ENCODE data around the gene OR2AT4. TPM values are rescaled to one million over a fixed set of nuclear protein-coding genes. Genes with fewer than 3 reads are reported as not detected.
"Not testable (repeated sequence)": the region's sequence is repeated elsewhere in the genome, so short reads cannot be mapped to it uniquely, and the experiment has no call there.

OR2AT4 gene
- total and polyA plus RNA-seq, 2 experiments from 2014 or later = 0.07 TPM; not detected in 1

DNA sequence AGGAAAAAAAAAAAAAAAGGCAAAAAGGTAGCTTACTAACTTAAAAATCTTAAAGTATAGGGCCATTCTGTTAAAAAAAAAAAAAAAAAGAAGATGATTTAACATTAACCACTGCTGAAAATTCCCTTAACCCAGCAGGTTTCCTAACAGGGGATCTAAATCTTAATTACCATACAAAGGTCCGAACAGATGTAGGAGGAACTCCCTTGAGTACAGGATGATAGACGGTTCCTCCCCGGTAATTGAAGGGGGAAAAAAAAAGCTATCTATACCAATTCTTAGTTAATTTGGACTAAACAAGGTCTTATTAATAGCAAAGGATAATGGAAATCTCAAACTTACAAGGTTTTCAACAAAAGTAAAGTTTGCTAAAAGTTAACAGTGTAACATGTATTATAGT is 54.9 kb downstream of the OR2AT4 start:
- not testable (repeated sequence) for H2AFZ ChIP-seq; H3K27me3 ChIP-seq; DNase-seq (ENCODE audit: low spot score); H4K20me1 ChIP-seq (ENCODE audit: insufficient read depth, poor library complexity, severe bottlenecking); H3K9me2 ChIP-seq (replicated peaks; ENCODE audit: insufficient read depth); H3K4me1 ChIP-seq (ENCODE audit: insufficient read depth); H3K27ac ChIP-seq; H3K79me2 ChIP-seq; H3K4me3 ChIP-seq; H3K36me3 ChIP-seq (replicated peaks; ENCODE audit: insufficient read depth, low read depth); H3K4me2 ChIP-seq; H3K9me3 ChIP-seq (ENCODE audit: low read depth)
- 47% methylated on average over 3 of the region's 3 CpGs for WGBS (ENCODE audit: low lambda C conversion rate, missing lambda C conversion rate)

DNA sequence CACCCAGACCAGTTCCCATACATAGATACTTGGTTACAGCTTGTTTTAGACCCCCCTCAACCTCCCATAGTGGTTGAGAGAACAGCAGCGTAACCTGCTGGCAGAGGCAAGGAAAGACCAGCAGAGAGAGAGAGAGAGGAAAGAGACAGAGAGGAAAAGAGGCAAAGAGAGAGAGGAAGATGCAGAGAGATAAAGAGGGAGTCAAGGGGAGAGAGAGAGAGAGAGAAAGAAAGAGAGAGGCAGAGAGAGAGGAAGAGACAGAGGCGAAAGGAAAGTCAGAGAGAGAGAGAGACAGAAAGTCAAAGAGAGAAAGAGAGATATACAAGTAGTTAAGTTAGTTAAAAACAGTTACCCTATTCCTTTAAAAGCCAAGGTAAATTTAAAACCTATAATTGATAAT is 55.4 kb downstream of the OR2AT4 start:
- H3K9me2 ChIP-seq (replicated peaks; ENCODE audit: insufficient read depth) = no peaks in the 10 kb centered on the region
- 97% methylated on average over 2 of the region's 2 CpGs for WGBS (ENCODE audit: low lambda C conversion rate, missing lambda C conversion rate)
- H3K4me2 ChIP-seq = no peak overlapping the region
- H4K20me1 ChIP-seq (ENCODE audit: insufficient read depth, poor library complexity, severe bottlenecking) = no peaks in the 10 kb centered on the region
- H3K79me2 ChIP-seq = no peaks in the 10 kb centered on the region
- H3K4me1 ChIP-seq (ENCODE audit: insufficient read depth) = peaks cover under 1% of the 10 kb centered on the region
- H3K27me3 ChIP-seq = no peaks in the 10 kb centered on the region
- no peak overlapping the region for H3K4me3 ChIP-seq
- H2AFZ ChIP-seq = no peak overlapping the region
- TF ChIP-seq EZH2phosphoT487 (IDR thresholded peaks at IDR 0.05; ENCODE audit: low read depth, severe bottlenecking, unreplicated experiment) (no peak), EZH2 (IDR thresholded peaks at IDR 0.05; ENCODE audit: borderline replicate concordance) (no peak)
- TF ChIP-seq, protein P1, sequence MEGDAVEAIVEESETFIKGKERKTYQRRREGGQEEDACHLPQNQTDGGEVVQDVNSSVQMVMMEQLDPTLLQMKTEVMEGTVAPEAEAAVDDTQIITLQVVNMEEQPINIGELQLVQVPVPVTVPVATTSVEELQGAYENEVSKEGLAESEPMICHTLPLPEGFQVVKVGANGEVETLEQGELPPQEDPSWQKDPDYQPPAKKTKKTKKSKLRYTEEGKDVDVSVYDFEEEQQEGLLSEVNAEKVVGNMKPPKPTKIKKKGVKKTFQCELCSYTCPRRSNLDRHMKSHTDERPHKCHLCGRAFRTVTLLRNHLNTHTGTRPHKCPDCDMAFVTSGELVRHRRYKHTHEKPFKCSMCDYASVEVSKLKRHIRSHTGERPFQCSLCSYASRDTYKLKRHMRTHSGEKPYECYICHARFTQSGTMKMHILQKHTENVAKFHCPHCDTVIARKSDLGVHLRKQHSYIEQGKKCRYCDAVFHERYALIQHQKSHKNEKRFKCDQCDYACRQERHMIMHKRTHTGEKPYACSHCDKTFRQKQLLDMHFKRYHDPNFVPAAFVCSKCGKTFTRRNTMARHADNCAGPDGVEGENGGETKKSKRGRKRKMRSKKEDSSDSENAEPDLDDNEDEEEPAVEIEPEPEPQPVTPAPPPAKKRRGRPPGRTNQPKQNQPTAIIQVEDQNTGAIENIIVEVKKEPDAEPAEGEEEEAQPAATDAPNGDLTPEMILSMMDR (IDR thresholded peaks at IDR 0.05; ENCODE audit: poor library complexity) = no peak
- H3K36me3 ChIP-seq (replicated peaks; ENCODE audit: insufficient read depth, low read depth) = no peaks in the 10 kb centered on the region
- H3K9me3 ChIP-seq (ENCODE audit: low read depth) = no peaks in the 10 kb centered on the region
- no peak overlapping the region for H3K27ac ChIP-seq
- DNase-seq (ENCODE audit: low spot score) = no peak

DNA sequence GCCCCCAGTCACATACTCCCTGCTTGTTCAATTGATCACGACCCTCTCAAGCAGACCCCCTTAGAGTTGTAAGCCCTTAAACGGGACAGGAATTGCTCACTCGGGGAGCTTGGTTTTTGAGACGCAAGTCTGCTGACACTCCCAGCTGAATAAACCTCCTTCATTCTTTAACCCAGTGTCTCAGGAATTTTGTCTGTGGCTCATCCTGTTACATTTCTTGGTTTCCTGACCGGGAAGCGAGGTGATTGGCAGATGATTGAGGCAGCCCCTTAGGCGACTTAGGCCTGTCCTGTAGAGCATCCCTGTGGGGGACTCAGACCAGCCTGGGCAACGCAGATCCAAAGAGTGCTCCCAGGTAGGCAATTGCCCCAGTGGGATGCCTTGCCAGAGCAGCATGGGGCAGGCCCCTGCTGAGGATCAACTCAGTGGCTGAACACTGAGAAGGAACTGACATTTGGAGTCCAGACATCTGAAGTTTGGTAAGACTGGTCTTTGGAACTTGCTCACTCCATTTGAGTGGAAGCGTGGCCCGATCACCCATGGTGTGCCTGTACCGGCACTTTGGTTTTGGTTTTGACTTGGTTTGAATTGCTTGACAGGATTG is 56.4 kb downstream of the OR2AT4 start:
- 85% methylated on average over 11 of the region's 11 CpGs for whole genome bisulfite sequencing (ENCODE audit: low lambda C conversion rate, missing lambda C conversion rate)
- TF ChIP-seq EZH2 (IDR thresholded peaks at IDR 0.05; ENCODE audit: borderline replicate concordance) (no peak), EZH2phosphoT487 (IDR thresholded peaks at IDR 0.05; ENCODE audit: low read depth, severe bottlenecking, unreplicated experiment) (no peak)
- TF ChIP-seq, protein P1 (IDR thresholded peaks at IDR 0.05; ENCODE audit: poor library complexity) = no peak
- Histone ChIP-seq H3K27me3 (no peaks in the 10 kb centered on the region), H3K9me3 (ENCODE audit: low read depth) (no peaks in the 10 kb centered on the region), H4K20me1 (ENCODE audit: insufficient read depth, poor library complexity, severe bottlenecking) (no peaks in the 10 kb centered on the region), H2AFZ (no peak overlapping the region), H3K36me3 (replicated peaks; ENCODE audit: insufficient read depth, low read depth) (no peaks in the 10 kb centered on the region), H3K27ac (no peak overlapping the region), H3K4me1 (ENCODE audit: insufficient read depth) (peaks cover 5% of the 10 kb centered on the region), H3K4me2 (no peak overlapping the region), H3K4me3 (no peak overlapping the region), H3K79me2 (no peaks in the 10 kb centered on the region), H3K9me2 (replicated peaks; ENCODE audit: insufficient read depth) (no peaks in the 10 kb centered on the region)
- no peak for DNase-seq (ENCODE audit: low spot score)

DNA sequence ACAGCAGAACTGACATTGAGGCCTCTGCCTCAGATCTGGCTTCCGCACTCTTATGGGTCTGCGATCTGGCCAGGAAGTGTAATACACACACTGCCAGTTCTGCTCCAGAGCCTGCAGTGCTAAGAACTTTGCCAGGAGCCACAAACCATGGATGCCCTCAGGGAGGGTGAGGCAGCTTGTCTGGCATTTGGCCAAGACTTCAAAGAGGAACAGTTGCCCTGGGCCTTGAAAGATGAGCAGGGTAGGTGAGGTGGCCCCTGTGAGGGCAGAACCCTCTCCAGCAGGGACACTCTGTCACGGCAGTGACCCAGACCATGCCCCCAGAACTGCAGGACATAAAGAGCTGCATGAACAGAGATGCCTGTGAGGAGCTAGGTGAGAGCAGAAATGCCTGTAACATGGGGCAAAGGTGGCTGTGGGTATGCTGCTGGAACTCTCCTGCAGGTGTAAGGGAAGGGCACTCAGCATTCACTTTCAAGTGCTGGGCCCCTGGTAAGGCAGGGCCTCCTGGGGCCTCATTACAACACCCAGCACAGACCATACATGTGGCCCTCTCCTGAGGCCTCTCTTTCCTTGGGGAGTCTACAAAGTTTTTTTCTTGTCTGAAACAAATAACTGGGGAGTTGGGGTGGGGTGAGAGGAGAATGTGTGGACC is 60.6 kb downstream of the OR2AT4 start:
- H3K27me3 ChIP-seq = no peaks in the 10 kb centered on the region
- TF ChIP-seq EZH2 (IDR thresholded peaks at IDR 0.05; ENCODE audit: borderline replicate concordance) = no peak
- peaks cover 5% of the 10 kb centered on the region for H3K4me1 ChIP-seq (ENCODE audit: insufficient read depth)
- no peaks in the 10 kb centered on the region for H3K9me3 ChIP-seq (ENCODE audit: low read depth)
- DNase-seq (ENCODE audit: low spot score) = no peak
- H3K4me3 ChIP-seq = no peak overlapping the region
- H3K4me2 ChIP-seq = no peak overlapping the region
- WGBS (ENCODE audit: low lambda C conversion rate, missing lambda C conversion rate) = 81% methylated on average over 3 of the region's 3 CpGs
- no peaks in the 10 kb centered on the region for H3K36me3 ChIP-seq (replicated peaks; ENCODE audit: insufficient read depth, low read depth)
- no peak overlapping the region for H3K27ac ChIP-seq
- no peaks in the 10 kb centered on the region for H3K79me2 ChIP-seq
- H2AFZ ChIP-seq = no peak overlapping the region
- no peaks in the 10 kb centered on the region for H3K9me2 ChIP-seq (replicated peaks; ENCODE audit: insufficient read depth)
- H4K20me1 ChIP-seq (ENCODE audit: insufficient read depth, poor library complexity, severe bottlenecking) = no peaks in the 10 kb centered on the region
